HCT116 (cell line): ENCODE measurements around the gene SULT1A1. TPM values are rescaled to one million over a fixed set of nuclear protein-coding genes. Genes with fewer than 3 reads are reported as not detected.
A peak's percentile ranks its signal among the peaks of the same experiment; 100 is the strongest.
"Not testable (repeated sequence)": the region's sequence is repeated elsewhere in the genome, so short reads cannot be mapped to it uniquely, and the experiment has no call there.

Experiments
- ATAC-seq: fragments of 200-7000 bp; cut with Tn5 transposase; 2 replicates; pipeline ENCODE4 v1.9.1; 2020; ENCODE audit warnings: mild to moderate bottlenecking, moderate library complexity
- BruUV-seq: library from RNA; stranded (reverse); fragments of 400-500 nt; replicated peaks from 2 replicates; lab custom pipeline; 2021; lab: Mats Ljungman, UMichigan
- CTCF ChIA-PET: fragments of 300-600 bp; sonication (Branson Sonifier 250); formaldehyde crosslinking; loops from one replicate; lab custom pipeline; 2021; ENCODE audit warnings: antibody characterized with exemption; lab: Charles Lee
- POLR2A ChIA-PET: fragments of 300-600, 350-600 bp; sonication (Branson Sonifier 250); formaldehyde crosslinking; loops from one replicate; lab custom pipeline; 2021; ENCODE audit warnings: antibody characterized with exemption; lab: Charles Lee
- RAD21 ChIA-PET, 2 experiments: fragments of 300-600 bp; sonication (Branson Sonifier 250); formaldehyde crosslinking; loops; one replicate each; lab custom pipeline; 2023; ENCODE audit warnings: low total read pairs in 2 of 2; ENCODE audit not compliant: uncharacterized antibody in 2 of 2, unreplicated experiment in 2 of 2, low non-redundant PET in 1 of 2; lab: Charles Lee
- DNase-seq: peaks from one replicate; pipeline ENCODE4 v3.0.0-alpha.2; 2010; ENCODE audit warnings: low read depth, low spot score
- H2AFZ ChIP-seq: fragments of 200-600 bp; shearing (Covaris generic), sonication (generic); 2 replicates; pipeline ENCODE4 v1.6.1; 2017; ENCODE audit warnings: low read depth, mixed run types, mixed read lengths, antibody characterized with exemption, low read length; ENCODE audit not compliant: poor library complexity, severe bottlenecking
- H3K27ac ChIP-seq: 2 replicates; pipeline ENCODE4 v1.5.1; 2012; ENCODE audit warnings: low read depth, low read length
- H3K27me3 ChIP-seq: fragments of 200-600 bp; sonication (generic); 2 replicates; pipeline ENCODE4 v1.6.1; 2016; ENCODE audit warnings: mixed run types, low read length, mixed read lengths; ENCODE audit not compliant: insufficient read depth
- H3K36me3 ChIP-seq, 2 experiments: fragments of 200-500 bp in 1 of 2; fragments of 200-600 bp in 1 of 2; sonication (Bioruptor generic) in 1 of 2; sonication (generic) in 1 of 2; 2 replicates each; pipeline versions ENCODE4 v1.5.1 to v1.6.1; 2014 to 2016; ENCODE audit warnings: low read length in 2 of 2, inconsistent platforms in 1 of 2, mixed read lengths in 1 of 2, mixed run types in 1 of 2; ENCODE audit not compliant: insufficient read depth in 2 of 2, control insufficient read depth in 1 of 2
- H3K4me1 ChIP-seq, 2 experiments: fragments of 200-600 bp in 1 of 2; sonication (generic) in 1 of 2; 2 replicates each; pipeline versions ENCODE4 v1.5.1 to v1.6.1; 2012 to 2017; ENCODE audit warnings: low read length in 2 of 2, inconsistent platforms in 1 of 2, mild to moderate bottlenecking in 1 of 2, mixed read lengths in 1 of 2, mixed run types in 1 of 2, moderate library complexity in 1 of 2; ENCODE audit not compliant: insufficient read depth in 2 of 2, control insufficient read depth in 1 of 2
- H3K4me2 ChIP-seq: fragments of 200-600 bp; sonication (generic); 2 replicates; pipeline ENCODE4 v1.6.1; 2017; ENCODE audit warnings: mixed run types, low read length, mixed read lengths
- H3K4me3 ChIP-seq, 2 experiments: fragments of 200-600 bp in 1 of 2; sonication (generic) in 1 of 2; replicated peaks in 1 of 2; 2 replicates each; pipeline ENCODE4 v1.5.1; 2011 to 2016; ENCODE audit warnings: low read length in 2 of 2, control low read depth in 1 of 2, low read depth in 1 of 2, mild to moderate bottlenecking in 1 of 2, mixed read lengths in 1 of 2, mixed run types in 1 of 2
- H3K79me2 ChIP-seq: fragments of 200-600 bp; sonication (generic); 2 replicates; pipeline ENCODE4 v1.6.1; 2017; ENCODE audit warnings: mild to moderate bottlenecking, mixed run types, low read length, moderate library complexity, mixed read lengths; ENCODE audit not compliant: insufficient read depth
- H3K9ac ChIP-seq: fragments of 200-600 bp; sonication (generic); 2 replicates; pipeline ENCODE4 v1.6.1; 2016; ENCODE audit warnings: low read length, mixed read lengths
- H3K9me2 ChIP-seq: fragments of 200-600 bp; sonication (generic), shearing (Covaris generic); 2 replicates; pipeline ENCODE4 v1.6.1; 2017; ENCODE audit warnings: mixed run types, mild to moderate bottlenecking, moderate library complexity; ENCODE audit not compliant: insufficient read depth
- H3K9me3 ChIP-seq, 2 experiments: fragments of 200-500 bp in 1 of 2; fragments of 200-600 bp in 1 of 2; sonication (Bioruptor generic) in 1 of 2; sonication (generic) in 1 of 2; 2 replicates each; pipeline ENCODE4 v1.6.1; 2014 to 2017; ENCODE audit warnings: low read length in 2 of 2, mixed read lengths in 2 of 2, inconsistent platforms in 1 of 2, low read depth in 1 of 2, mild to moderate bottlenecking in 1 of 2, mixed run types in 1 of 2, moderate library complexity in 1 of 2; ENCODE audit not compliant: control insufficient read depth in 1 of 2, insufficient read depth in 1 of 2
- H4K20me1 ChIP-seq: fragments of 200-600 bp; sonication (generic), shearing (Covaris generic); 2 replicates; pipeline ENCODE4 v1.6.1; 2017; ENCODE audit warnings: mixed run types, mild to moderate bottlenecking, moderate library complexity; ENCODE audit not compliant: insufficient read depth
- CEBPB ChIP-seq: IDR thresholded peaks from 2 replicates; pipeline ENCODE4 v1.6.1; 2012; ENCODE audit warnings: low read depth
- FOSL1 ChIP-seq: IDR thresholded peaks from 2 replicates; pipeline ENCODE4 v1.6.1; 2012; ENCODE audit warnings: low read depth
- JUND ChIP-seq: IDR thresholded peaks from 2 replicates; pipeline ENCODE4 v1.6.1; 2012
- SP1 ChIP-seq: IDR thresholded peaks from 2 replicates; pipeline ENCODE4 v1.6.1; 2012; ENCODE audit warnings: low read depth
- intact Hi-C: fragments of 100-400 bp; cut with micrococcal nuclease; formaldehyde crosslinking; loops from 2 replicates; pipeline ENCODE4 v1.10.0; 2022
- total RNA-seq: library from RNA; stranded (reverse); gene quantifications from one replicate; pipeline ENCODE4 v1.2.1, GENCODE V29; 2021; ENCODE audit not compliant: unreplicated experiment
- TF ChIP-seq, protein P1 (sequence below): IDR thresholded peaks from 2 replicates; pipeline ENCODE4 v1.6.1; 2012

Gene SULT1A1
- total RNA-seq, 1 experiment from 2014 or later: 23.1 TPM

- H2AFZ ChIP-seq, H3K27ac ChIP-seq, H3K36me3 ChIP-seq, intact Hi-C loops, H4K20me1 ChIP-seq, POLR2A ChIA-PET, ATAC-seq, DNase-seq, H3K27me3 ChIP-seq, H3K9me3 ChIP-seq, CTCF ChIA-PET, RAD21 ChIA-PET, H3K9me2 ChIP-seq, H3K4me3 ChIP-seq, H3K79me2 ChIP-seq, H3K9ac ChIP-seq, H3K4me2 ChIP-seq, BruUV-seq: not testable (repeated sequence)
- peaks cover 0 to 14% of the 10 kb centered on the region in 2 experiments; a peak in 2 of 4 replicates for H3K4me1 ChIP-seq
Observed at GRCh38 chr16:28637765-28638164, 27.9 kb upstream of the SULT1A1 start, which contains the start of gene NPIPB8. Gene NPIPB8, plus strand, starts transcription at chr16:28638065. Its CDS starts 296 bp downstream, at chr16:28638361.

DNA sequence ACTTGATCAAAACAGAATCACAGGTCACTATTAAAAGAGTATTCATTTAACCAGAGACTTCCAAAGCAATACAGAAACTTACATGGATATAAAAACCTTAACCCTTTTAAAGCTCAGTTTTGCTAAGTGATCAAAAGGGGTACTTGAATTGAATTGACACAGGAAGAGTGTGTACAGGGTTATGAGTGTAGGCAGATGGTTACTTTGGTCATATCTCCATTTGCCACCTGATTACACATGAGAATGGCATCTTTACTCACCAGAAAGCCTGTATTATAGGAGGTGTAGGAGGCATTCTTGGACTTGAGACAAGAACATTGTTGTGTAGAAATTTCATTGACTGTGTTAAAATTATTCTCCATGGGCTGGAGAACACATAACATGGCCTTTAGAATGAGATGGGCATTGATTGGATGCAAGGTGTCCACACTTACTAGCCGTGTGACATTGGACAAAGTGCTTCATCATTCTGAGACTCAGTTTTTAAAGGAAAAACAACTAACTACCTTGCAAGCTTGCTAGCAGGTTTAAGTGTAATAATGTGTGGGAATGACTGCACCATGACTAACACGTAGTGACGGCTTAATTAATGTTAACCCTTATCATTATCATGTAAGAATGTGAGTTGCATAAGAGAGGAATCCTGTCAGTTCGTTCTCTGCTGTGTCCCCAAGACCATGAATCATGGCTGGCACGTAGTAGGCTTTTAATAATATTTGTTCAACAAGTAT is 26.4 kb upstream of the SULT1A1 start:
- H3K27me3 ChIP-seq, H3K9me2 ChIP-seq, ATAC-seq, intact Hi-C loops, H3K9ac ChIP-seq, H4K20me1 ChIP-seq, H3K36me3 ChIP-seq, CTCF ChIA-PET, H3K9me3 ChIP-seq, H3K79me2 ChIP-seq, H3K27ac ChIP-seq, H3K4me3 ChIP-seq, RAD21 ChIA-PET, BruUV-seq: not testable (repeated sequence)
- Histone ChIP-seq H3K4me2 (peak overlapping the region; percentile 66), H2AFZ (peak overlapping the region; percentile 61), H3K4me1 (peaks cover 0 to 14% of the 10 kb centered on the region in 2 experiments; a peak in 2 of 4 replicates)
- peak; percentile 40 for DNase-seq
- POLR2A ChIA-PET: interaction anchor here (0.6 kb wide), 1 partner anchor 13 kb away, joined by 5 read pairs; no protein-coding TSS in a partner anchor
- TF ChIP-seq FOSL1 (peak; percentile 51), CEBPB (peak; percentile 73), JUND (peak; percentile 30; the same call in 1 of the 2 replicates), SP1 (peak; percentile 32)
- TF ChIP-seq, protein P1, sequence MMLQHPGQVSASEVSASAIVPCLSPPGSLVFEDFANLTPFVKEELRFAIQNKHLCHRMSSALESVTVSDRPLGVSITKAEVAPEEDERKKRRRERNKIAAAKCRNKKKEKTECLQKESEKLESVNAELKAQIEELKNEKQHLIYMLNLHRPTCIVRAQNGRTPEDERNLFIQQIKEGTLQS: peak; percentile 26; the same call in 1 of the 2 replicates

GRCh38 chr16:28630905-28631304 is 21.1 kb upstream of the SULT1A1 start:
- H3K36me3 ChIP-seq, H3K9me3 ChIP-seq, H3K4me1 ChIP-seq, DNase-seq, intact Hi-C loops, BruUV-seq, ATAC-seq, H2AFZ ChIP-seq, H3K4me2 ChIP-seq, RAD21 ChIA-PET, H3K4me3 ChIP-seq, H3K27me3 ChIP-seq, H3K79me2 ChIP-seq, CTCF ChIA-PET, H4K20me1 ChIP-seq, POLR2A ChIA-PET, H3K27ac ChIP-seq, H3K9me2 ChIP-seq, H3K9ac ChIP-seq: not testable (repeated sequence)
